Activated CD4-positive, alpha-beta T cell treated with anti-CD3 and anti-CD28 coated beads, Interleukin-10, Interleukin-2, amounts not matched to agents 100 ng/mL and 50 ng/mL, durations not matched to agents 16 hours and 8 hours (primary cell): ENCODE measurements around the gene TEP1.

Experiments used
- DNase-seq: peaks from one replicate; pipeline ENCODE4 v3.0.0-alpha.2; 2020

TEP1 gene

GRCh38 chr14:20429801-20430669 lies 16.7 kb upstream of the TEP1 start:
- no peak for DNase-seq

- no peak for DNase-seq
Observed at GRCh38 chr14:20428802-20429201, 15.5 kb upstream of the TEP1 start.

GRCh38 chr14:20428010-20428365 lies 14.7 kb upstream of the TEP1 start:
- no peak for DNase-seq

- DNase-seq: peak; percentile 61
Observed at GRCh38 chr14:20427231-20428009, 14.1 kb upstream of the TEP1 start.

GRCh38 chr14:20424851-20425250 lies 11.6 kb upstream of the TEP1 start:
- no peak for DNase-seq

GRCh38 chr14:20422886-20423285 lies 9.6 kb upstream of the TEP1 start:
- DNase-seq: no peak

- no peak for DNase-seq
Observed at GRCh38 chr14:20421267-20421666, 8.0 kb upstream of the TEP1 start.

- no peak for DNase-seq
Observed at GRCh38 chr14:20419419-20419818, 6.1 kb upstream of the TEP1 start.

GRCh38 chr14:20418501-20418909 lies 5.2 kb upstream of the TEP1 start:
- DNase-seq: no peak

GRCh38 chr14:20417250-20418186 lies 4.2 kb upstream of the TEP1 start:
- no peak for DNase-seq

GRCh38 chr14:20416223-20416622 lies 2.9 kb upstream of the TEP1 start:
- no peak for DNase-seq

- peak; percentile 73 for DNase-seq
Observed at GRCh38 chr14:20415782-20416206, 2.5 kb upstream of the TEP1 start.

- DNase-seq: peak; percentile 59
Observed at GRCh38 chr14:20413744-20414082, 412 bp upstream of the TEP1 start.

- DNase-seq: peak; percentile 21
Observed at GRCh38 chr14:20412411-20412810, 890 bp downstream of the TEP1 start.

GRCh38 chr14:20409226-20409625 lies 4.1 kb downstream of the TEP1 start:
- no peak for DNase-seq

GRCh38 chr14:20403521-20403920 lies 9.8 kb downstream of the TEP1 start:
- DNase-seq: no peak

- peak; percentile 85 for DNase-seq
Observed at GRCh38 chr14:20400965-20401593, 12.2 kb downstream of the TEP1 start.

GRCh38 chr14:20400589-20400964 lies 12.7 kb downstream of the TEP1 start:
- no peak for DNase-seq

GRCh38 chr14:20397511-20397910 lies 15.8 kb downstream of the TEP1 start:
- DNase-seq: no peak

GRCh38 chr14:20391505-20391904 lies 21.8 kb downstream of the TEP1 start:
- DNase-seq: no peak

- no peak for DNase-seq
Observed at GRCh38 chr14:20388159-20388558, 25.1 kb downstream of the TEP1 start.

GRCh38 chr14:20387576-20387975 lies 25.7 kb downstream of the TEP1 start:
- no peak for DNase-seq
